ENCODE results near the gene PSME2. TPM values are rescaled to one million over a fixed set of nuclear protein-coding genes. Genes with fewer than 3 reads are reported as not detected.
A peak's percentile ranks its signal among the peaks of the same experiment; 100 is the strongest.

The PSME2 gene
- total and polyA plus RNA-seq, 2 of the 13 experiments (the other 11 are each of a cell fraction or from before 2014, with no cell fraction given), result 332 to 716 TPM

DNA sequence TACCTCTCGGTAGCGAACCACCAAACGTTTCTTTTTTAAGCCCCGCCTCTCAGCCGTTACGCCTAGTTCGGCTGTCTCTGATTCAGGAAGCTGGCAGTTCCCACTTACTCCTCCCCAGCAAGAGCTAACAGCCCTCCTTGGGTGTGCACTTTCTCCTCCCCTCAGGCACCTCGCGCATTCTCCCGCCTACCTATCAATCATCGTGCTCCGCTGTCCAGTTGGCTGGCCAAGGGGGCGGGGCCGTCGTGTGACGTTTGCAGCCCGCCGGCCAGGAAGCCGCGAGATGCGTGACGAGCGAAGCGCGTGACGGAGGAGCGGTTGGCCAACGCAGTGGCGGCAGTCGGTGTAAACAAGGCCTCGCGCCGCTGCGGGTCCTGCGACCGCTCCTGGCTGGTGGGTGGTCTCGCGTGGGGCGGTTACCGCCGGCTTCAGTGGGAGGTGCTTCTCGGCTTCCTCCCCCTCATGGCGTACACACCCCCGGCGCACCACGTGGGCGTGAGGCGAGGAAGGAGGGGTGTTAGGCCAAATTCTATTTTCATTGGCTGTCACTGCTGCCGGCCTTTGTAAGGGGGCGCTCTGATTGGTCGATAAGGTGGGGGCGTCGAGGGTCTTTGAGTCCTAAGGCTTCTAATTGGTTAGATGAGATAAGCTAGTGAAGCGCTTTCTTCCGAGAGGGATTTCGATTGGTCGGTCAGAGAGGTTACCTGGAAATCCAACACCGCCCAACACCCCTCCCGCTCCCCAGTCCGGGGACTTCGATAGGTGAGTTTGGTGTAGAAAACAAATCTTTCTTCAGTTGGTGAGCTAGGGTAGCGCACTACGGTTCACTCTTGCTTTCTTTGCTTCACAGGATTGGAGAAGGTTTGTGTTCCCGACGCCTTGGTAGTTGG, 31.6 kb downstream of the PSME2 start, which contains the start of the genes DCAF11 and NRL (continued):
- TF ChIP-seq, protein P1, sequence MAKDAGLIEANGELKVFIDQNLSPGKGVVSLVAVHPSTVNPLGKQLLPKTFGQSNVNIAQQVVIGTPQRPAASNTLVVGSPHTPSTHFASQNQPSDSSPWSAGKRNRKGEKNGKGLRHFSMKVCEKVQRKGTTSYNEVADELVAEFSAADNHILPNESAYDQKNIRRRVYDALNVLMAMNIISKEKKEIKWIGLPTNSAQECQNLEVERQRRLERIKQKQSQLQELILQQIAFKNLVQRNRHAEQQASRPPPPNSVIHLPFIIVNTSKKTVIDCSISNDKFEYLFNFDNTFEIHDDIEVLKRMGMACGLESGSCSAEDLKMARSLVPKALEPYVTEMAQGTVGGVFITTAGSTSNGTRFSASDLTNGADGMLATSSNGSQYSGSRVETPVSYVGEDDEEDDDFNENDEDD (CRISPR knock-in tag; IDR thresholded peaks at IDR 0.05; ENCODE audit: borderline replicate concordance), result peak; percentile 91; the same call in 1 of the 2 replicates
- TF ChIP-seq ISL2 (CRISPR knock-in tag; IDR thresholded peaks at IDR 0.05) (peak; percentile 89), ZNF746 (CRISPR knock-in tag; IDR thresholded peaks at IDR 0.05) (no peak), KDM3A (CRISPR knock-in tag; IDR thresholded peaks at IDR 0.05; ENCODE audit: low read depth) (peak; percentile 87), ATRX (CRISPR knock-in tag; IDR thresholded peaks at IDR 0.05; ENCODE audit: borderline replicate concordance) (peak; percentile 39; the same call in 1 of the 2 replicates), ZBTB7B (CRISPR knock-in tag; IDR thresholded peaks at IDR 0.05) (peak; percentile 77), MBNL3 (CRISPR knock-in tag; conservative IDR thresholded peaks at IDR 0.05) (no peak), ZNF83 (CRISPR knock-in tag; IDR thresholded peaks at IDR 0.05; ENCODE audit: borderline replicate concordance) (0 out of 2 replicates have a peak, but pooled peaks have one; percentile 86), ZSCAN31 (CRISPR knock-in tag; IDR thresholded peaks at IDR 0.05; ENCODE audit: low read depth) (peak; percentile 96), EHMT2 (IDR thresholded peaks at IDR 0.05; ENCODE audit: borderline replicate concordance, low read depth, low read length) (peak; percentile 15; the same call in 1 of the 2 replicates), SAP130 (CRISPR knock-in tag; IDR thresholded peaks at IDR 0.05; ENCODE audit: low read depth) (peak; percentile 99)
- TF ChIP-seq, protein P2, sequence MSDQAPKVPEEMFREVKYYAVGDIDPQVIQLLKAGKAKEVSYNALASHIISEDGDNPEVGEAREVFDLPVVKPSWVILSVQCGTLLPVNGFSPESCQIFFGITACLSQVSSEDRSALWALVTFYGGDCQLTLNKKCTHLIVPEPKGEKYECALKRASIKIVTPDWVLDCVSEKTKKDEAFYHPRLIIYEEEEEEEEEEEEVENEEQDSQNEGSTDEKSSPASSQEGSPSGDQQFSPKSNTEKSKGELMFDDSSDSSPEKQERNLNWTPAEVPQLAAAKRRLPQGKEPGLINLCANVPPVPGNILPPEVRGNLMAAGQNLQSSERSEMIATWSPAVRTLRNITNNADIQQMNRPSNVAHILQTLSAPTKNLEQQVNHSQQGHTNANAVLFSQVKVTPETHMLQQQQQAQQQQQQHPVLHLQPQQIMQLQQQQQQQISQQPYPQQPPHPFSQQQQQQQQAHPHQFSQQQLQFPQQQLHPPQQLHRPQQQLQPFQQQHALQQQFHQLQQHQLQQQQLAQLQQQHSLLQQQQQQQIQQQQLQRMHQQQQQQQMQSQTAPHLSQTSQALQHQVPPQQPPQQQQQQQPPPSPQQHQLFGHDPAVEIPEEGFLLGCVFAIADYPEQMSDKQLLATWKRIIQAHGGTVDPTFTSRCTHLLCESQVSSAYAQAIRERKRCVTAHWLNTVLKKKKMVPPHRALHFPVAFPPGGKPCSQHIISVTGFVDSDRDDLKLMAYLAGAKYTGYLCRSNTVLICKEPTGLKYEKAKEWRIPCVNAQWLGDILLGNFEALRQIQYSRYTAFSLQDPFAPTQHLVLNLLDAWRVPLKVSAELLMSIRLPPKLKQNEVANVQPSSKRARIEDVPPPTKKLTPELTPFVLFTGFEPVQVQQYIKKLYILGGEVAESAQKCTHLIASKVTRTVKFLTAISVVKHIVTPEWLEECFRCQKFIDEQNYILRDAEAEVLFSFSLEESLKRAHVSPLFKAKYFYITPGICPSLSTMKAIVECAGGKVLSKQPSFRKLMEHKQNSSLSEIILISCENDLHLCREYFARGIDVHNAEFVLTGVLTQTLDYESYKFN (CRISPR knock-in tag; conservative IDR thresholded peaks at IDR 0.05), result peak; percentile 70
- TF ChIP-seq, protein P3, sequence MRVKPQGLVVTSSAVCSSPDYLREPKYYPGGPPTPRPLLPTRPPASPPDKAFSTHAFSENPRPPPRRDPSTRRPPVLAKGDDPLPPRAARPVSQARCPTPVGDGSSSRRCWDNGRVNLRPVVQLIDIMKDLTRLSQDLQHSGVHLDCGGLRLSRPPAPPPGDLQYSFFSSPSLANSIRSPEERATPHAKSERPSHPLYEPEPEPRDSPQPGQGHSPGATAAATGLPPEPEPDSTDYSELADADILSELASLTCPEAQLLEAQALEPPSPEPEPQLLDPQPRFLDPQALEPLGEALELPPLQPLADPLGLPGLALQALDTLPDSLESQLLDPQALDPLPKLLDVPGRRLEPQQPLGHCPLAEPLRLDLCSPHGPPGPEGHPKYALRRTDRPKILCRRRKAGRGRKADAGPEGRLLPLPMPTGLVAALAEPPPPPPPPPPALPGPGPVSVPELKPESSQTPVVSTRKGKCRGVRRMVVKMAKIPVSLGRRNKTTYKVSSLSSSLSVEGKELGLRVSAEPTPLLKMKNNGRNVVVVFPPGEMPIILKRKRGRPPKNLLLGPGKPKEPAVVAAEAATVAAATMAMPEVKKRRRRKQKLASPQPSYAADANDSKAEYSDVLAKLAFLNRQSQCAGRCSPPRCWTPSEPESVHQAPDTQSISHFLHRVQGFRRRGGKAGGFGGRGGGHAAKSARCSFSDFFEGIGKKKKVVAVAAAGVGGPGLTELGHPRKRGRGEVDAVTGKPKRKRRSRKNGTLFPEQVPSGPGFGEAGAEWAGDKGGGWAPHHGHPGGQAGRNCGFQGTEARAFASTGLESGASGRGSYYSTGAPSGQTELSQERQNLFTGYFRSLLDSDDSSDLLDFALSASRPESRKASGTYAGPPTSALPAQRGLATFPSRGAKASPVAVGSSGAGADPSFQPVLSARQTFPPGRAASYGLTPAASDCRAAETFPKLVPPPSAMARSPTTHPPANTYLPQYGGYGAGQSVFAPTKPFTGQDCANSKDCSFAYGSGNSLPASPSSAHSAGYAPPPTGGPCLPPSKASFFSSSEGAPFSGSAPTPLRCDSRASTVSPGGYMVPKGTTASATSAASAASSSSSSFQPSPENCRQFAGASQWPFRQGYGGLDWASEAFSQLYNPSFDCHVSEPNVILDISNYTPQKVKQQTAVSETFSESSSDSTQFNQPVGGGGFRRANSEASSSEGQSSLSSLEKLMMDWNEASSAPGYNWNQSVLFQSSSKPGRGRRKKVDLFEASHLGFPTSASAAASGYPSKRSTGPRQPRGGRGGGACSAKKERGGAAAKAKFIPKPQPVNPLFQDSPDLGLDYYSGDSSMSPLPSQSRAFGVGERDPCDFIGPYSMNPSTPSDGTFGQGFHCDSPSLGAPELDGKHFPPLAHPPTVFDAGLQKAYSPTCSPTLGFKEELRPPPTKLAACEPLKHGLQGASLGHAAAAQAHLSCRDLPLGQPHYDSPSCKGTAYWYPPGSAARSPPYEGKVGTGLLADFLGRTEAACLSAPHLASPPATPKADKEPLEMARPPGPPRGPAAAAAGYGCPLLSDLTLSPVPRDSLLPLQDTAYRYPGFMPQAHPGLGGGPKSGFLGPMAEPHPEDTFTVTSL (CRISPR knock-in tag; IDR thresholded peaks at IDR 0.05; ENCODE audit: borderline replicate concordance), result no peak
